22Rv1 (cell line): Measurements from ENCODE around the gene TPM2.

Source experiments
- H3K27ac ChIP-seq: fragments of 450-650 bp; 2 replicates; pipeline ENCODE4 v1.5.1; 2017
- ZFX ChIP-seq: fragments of 450-650 bp; IDR thresholded peaks from 2 replicates; pipeline ENCODE4 v1.6.1; 2017; ENCODE audit warnings: antibody characterized with exemption, borderline replicate concordance
- TF ChIP-seq, protein P1 (sequence below): fragments of 450-650 bp; IDR thresholded peaks from 2 replicates; pipeline ENCODE4 v1.5.1; 2017; ENCODE audit warnings: mild to moderate bottlenecking

Gene TPM2

DNA sequence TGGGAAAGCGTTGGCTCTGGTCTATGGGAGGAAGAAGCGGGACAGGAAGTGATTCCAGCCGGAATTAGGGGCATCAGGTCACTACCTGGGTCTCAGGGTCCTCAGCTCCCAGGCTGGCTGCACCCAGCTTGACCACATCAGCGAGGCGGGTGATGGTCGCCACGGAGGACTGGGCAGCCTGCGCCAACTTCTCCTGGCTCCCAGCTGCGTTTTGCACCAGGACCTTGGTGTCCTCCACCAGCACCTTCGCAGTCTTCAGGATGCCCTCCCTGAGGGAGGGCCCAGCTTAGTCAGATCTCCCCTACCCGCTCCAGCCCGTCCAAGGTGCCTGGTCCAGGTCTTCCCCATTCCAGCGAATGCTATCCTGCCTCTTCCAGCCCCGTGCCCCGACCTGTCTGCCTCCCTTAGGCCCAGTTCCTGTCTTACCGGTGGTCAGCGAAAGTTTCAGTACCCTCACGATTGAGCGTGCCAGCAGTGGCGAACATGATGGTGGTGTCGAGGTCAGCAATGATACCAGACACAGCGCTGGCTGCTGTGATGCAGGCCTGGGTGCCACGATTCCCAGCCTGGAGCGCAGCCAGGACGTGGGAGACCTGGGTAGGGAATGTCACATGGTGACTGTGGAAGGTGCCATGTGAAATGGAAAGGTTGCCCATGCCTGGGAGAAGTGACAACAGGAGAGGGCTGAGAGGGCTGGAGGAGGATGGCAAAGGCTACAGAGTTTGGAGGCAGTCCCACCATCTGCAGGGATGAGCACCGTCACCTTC is 14.4 kb upstream of the TPM2 start:
- TF ChIP-seq, protein P1, sequence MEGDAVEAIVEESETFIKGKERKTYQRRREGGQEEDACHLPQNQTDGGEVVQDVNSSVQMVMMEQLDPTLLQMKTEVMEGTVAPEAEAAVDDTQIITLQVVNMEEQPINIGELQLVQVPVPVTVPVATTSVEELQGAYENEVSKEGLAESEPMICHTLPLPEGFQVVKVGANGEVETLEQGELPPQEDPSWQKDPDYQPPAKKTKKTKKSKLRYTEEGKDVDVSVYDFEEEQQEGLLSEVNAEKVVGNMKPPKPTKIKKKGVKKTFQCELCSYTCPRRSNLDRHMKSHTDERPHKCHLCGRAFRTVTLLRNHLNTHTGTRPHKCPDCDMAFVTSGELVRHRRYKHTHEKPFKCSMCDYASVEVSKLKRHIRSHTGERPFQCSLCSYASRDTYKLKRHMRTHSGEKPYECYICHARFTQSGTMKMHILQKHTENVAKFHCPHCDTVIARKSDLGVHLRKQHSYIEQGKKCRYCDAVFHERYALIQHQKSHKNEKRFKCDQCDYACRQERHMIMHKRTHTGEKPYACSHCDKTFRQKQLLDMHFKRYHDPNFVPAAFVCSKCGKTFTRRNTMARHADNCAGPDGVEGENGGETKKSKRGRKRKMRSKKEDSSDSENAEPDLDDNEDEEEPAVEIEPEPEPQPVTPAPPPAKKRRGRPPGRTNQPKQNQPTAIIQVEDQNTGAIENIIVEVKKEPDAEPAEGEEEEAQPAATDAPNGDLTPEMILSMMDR = no peak
- no peak for TF ChIP-seq ZFX
- no peak overlapping the region for H3K27ac ChIP-seq

DNA sequence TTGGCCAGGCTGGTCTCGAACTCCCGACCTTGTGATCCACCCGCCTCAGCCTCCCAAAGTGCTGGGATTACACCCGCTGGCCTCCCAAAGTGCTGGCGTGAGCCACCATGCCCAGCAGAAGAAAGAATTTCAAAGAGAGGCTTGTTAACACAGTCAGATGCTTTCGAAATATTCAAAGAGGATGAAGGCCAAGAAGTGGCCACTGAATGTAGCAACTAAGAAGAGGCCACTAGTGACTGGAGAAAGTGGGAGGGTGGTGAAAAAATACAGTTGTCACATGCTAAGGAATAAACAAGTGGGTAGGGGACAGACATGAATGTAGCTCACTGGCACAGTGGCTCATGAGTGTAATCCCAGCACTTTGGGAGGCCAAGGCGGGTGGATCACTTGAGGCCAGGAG is 13.0 kb upstream of the TPM2 start:
- TF ChIP-seq, protein P1 = no peak
- no peak for TF ChIP-seq ZFX
- no peak overlapping the region for H3K27ac ChIP-seq

DNA sequence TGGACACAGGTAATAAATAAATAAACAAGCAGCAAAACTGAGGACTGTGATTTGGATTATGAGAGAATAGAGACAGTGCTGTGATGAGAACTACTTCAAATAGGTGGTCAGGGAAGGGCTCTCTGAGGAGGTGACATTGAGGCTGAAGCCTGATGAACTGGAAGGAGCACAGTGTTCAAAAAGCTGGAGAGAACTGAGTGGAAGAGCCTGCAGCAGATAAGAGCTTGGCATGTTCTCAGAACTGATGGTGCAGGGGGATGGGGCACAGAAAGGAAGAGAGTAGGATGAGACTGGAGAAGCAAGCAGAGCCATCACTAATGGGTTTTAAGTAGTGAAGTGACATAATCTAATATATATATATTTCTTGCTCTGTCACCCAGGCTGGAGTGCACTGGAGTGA is 11.2 kb upstream of the TPM2 start:
- H3K27ac ChIP-seq = no peak overlapping the region
- TF ChIP-seq, protein P1 = no peak
- no peak for TF ChIP-seq ZFX

DNA sequence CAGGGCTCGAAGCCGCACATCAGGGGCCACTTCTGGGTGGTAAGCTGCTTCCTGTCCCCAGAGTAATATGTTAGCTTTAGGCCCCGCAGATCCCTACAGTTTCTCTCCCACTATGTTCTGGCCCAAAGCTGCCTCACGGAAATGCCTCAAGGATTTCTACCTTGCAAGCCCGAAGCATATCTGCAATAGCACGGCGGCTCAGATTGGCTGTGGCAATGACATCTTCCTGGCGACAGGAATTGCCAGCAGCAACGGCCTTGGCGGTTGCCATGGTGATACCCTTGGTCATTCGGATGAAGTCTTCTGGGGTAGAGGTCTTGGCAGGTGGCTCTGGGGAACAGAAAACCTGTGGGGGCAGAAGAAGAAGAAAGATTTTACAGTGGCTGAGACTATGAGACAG is 10.3 kb upstream of the TPM2 start:
- H3K27ac ChIP-seq = no peak overlapping the region
- TF ChIP-seq, protein P1 = no peak
- TF ChIP-seq ZFX = no peak

DNA sequence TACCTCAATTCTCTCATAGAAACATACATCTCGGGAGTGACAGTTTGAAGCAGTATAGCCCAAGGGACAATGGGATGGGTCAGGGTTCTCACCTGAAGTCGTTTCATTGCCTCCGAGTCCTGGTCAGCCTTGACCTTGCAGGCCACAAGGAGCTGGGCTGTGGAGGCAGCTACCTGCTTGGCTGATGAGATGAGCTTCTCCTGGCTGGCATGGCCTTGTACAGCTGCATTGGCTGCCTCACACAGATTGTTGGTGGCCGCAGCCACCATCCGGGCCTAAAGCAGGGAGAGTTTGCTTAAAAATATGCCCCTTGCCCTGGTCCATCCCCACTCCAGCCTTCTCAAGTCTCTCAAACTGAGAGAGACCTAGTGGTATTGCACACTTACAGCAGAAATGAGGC is 8.5 kb upstream of the TPM2 start:
- TF ChIP-seq, protein P1 = no peak
- no peak for TF ChIP-seq ZFX
- H3K27ac ChIP-seq = no peak overlapping the region

DNA sequence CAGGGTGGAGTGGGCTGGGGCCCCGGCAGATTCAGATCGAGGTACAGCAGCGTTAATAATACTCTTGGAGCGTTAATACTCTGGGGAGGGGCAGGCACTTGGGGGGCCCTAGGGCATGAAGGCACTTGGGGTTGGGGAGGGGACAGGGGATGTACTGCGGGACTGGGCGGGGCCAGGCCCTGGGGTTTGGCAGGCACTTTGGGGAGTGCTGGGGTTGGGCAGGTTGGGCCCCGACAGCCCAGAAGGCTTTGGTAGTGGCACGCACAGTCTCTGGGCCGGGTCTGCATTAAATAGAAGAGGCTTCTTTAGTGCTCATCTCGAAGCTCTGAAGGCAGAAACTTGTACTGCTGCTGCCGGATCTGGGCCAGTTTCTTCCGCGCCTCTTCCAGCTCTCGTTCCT is 7.8 kb upstream of the TPM2 start:
- H3K27ac ChIP-seq = no peak overlapping the region
- no peak for TF ChIP-seq ZFX
- TF ChIP-seq, protein P1 = no peak

DNA sequence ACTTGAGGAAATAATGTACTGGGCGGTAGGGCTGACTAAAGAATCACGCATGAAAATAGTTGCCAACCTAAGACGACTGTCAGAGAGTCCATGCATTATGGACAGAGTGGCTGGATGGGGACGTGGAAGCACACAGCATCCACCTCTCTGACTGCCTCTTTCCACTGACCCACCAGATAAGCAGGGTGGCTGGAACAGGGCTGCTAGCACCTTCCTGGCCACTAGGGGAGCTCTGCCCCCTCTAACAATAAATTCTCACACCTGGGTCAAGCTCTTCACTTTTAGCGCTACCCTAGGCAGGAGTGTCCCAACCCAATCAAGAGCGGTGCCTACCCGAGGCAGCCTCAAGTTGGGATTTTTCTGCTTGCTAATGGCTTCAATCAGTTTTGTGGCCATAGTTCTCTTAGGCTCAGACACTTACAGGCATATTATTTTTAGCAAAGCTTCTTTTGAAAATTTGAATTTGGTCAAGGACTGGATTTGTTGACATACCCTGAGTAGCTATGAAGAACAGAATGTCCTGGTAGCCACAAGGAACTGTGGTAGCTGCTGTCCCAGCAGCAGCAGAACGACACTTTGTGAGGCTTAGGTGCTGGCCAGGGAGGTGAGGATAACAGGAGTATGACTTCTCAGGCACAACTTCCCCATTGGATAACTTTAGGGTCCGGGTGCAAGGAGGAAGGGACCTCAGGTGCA is 6.9 kb upstream of the TPM2 start:
- TF ChIP-seq, protein P1 = peak; percentile 96
- TF ChIP-seq ZFX = no peak
- peak overlapping the region; percentile 26; the same call in 1 of the 2 replicates for H3K27ac ChIP-seq
